ENCODE measurements around the gene CYTH1. TPM values are rescaled to one million over a fixed set of nuclear protein-coding genes. Genes with fewer than 3 reads are reported as not detected.

Gene CYTH1
- total and polyA plus RNA-seq, 10 donors = 66.9 to 169 (median 131) TPM

DNA sequence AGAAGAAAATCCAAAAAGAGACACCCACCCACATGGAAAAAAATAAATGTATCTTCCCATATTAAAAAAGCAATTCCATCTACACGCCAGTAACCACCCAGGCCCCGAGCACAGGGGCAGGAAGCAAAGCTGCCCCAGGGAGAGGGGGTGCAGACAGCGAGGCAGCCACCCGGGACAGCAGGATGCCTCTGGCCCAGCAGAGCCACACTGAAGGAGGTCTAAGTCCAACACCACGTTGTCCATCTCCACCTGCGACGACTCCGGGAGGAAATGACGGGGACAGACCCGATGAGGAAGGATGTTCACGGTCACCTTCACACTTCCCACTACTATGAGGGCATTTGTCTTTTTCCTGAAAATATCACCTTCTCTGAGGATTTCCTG is 14.4 kb upstream of the CYTH1 start:
- H3K4me1 ChIP-seq = peaks cover 0 to 42% (median 16%) of the 10 kb centered on the region in 6 donors
- intact Hi-C loops (cut with DNase I; ENCODE audit: low total_unique reads) = loop anchor here (5.0 kb wide), 1 partner anchor 299 kb away; no protein-coding TSS in a partner anchor
- WGBS, 5 donors = 59 to 71% (median 69%) methylated on average over 11 of the region's 11 CpGs
- H3K4me3 ChIP-seq = no peak overlapping the region
- TF ChIP-seq, protein P1, sequence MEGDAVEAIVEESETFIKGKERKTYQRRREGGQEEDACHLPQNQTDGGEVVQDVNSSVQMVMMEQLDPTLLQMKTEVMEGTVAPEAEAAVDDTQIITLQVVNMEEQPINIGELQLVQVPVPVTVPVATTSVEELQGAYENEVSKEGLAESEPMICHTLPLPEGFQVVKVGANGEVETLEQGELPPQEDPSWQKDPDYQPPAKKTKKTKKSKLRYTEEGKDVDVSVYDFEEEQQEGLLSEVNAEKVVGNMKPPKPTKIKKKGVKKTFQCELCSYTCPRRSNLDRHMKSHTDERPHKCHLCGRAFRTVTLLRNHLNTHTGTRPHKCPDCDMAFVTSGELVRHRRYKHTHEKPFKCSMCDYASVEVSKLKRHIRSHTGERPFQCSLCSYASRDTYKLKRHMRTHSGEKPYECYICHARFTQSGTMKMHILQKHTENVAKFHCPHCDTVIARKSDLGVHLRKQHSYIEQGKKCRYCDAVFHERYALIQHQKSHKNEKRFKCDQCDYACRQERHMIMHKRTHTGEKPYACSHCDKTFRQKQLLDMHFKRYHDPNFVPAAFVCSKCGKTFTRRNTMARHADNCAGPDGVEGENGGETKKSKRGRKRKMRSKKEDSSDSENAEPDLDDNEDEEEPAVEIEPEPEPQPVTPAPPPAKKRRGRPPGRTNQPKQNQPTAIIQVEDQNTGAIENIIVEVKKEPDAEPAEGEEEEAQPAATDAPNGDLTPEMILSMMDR (IDR thresholded peaks at IDR 0.05 in 8 of 11, conservative IDR thresholded peaks at IDR 0.05 in 3 of 11) = no peak
- no peak for TF ChIP-seq POLR2A (IDR thresholded peaks at IDR 0.05)
- peak; percentile 54 for DNase-seq
- peaks cover 7 to 99% (median 58%) of the 10 kb centered on the region in 6 donors for H3K36me3 ChIP-seq
- no peak overlapping the region for H3K27ac ChIP-seq
- no peaks in the 10 kb centered on the region for H3K27me3 ChIP-seq (replicated peaks in 1 of 7)
- no peaks in the 10 kb centered on the region for H3K9me3 ChIP-seq

DNA sequence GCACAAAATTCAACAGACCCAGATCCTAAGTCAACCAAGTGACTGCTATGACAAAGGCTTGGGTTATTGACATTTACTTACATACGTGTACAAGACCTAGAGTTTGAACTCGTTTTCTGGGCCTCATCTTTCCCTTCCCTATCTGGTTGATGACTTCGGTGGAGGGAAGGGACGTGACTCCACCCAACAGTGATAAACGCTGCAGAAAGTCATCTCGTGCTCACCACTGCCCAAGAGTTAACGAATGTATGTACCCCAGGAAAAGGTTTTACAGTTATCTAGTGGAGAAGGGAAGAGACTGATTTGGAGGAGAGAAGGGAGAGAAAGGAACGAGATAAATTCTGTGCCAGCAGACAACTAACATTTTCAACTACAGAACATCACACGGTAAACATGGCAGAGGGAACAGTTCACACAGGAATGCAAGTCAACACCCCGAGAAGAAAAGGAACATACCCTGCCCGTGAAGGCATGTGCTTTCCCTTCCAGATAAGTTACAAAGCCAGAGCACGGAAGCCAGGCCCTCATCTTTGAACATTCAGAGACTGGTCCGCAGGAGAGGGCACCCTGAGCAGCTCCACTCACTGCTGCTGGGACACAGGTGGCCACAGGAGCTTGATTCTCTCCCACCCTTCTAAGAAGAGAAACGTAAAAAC is 13.9 kb upstream of the CYTH1 start:
- no peak for TF ChIP-seq POLR2AphosphoS5 (IDR thresholded peaks at IDR 0.05)
- TF ChIP-seq POLR2A (IDR thresholded peaks at IDR 0.05) = no peak
- H3K36me3 ChIP-seq = peaks cover 7 to 96% (median 59%) of the 10 kb centered on the region in 6 donors
- no peak overlapping the region for H3K27ac ChIP-seq
- H3K4me1 ChIP-seq = peaks cover 4 to 42% (median 21%) of the 10 kb centered on the region in 6 donors
- 86 to 96% (median 91%) methylated on average over 14 of the region's 14 CpGs for WGBS, 5 donors
- no peaks in the 10 kb centered on the region for H3K9me3 ChIP-seq
- intact Hi-C loops (cut with DNase I; ENCODE audit: low total_unique reads) = loop anchor here (5.0 kb wide), 1 partner anchor 299 kb away; no protein-coding TSS in a partner anchor
- DNase-seq = peak; percentile 28
- no peak overlapping the region for H3K4me3 ChIP-seq
- no peaks in the 10 kb centered on the region for H3K27me3 ChIP-seq (replicated peaks in 1 of 7)

DNA sequence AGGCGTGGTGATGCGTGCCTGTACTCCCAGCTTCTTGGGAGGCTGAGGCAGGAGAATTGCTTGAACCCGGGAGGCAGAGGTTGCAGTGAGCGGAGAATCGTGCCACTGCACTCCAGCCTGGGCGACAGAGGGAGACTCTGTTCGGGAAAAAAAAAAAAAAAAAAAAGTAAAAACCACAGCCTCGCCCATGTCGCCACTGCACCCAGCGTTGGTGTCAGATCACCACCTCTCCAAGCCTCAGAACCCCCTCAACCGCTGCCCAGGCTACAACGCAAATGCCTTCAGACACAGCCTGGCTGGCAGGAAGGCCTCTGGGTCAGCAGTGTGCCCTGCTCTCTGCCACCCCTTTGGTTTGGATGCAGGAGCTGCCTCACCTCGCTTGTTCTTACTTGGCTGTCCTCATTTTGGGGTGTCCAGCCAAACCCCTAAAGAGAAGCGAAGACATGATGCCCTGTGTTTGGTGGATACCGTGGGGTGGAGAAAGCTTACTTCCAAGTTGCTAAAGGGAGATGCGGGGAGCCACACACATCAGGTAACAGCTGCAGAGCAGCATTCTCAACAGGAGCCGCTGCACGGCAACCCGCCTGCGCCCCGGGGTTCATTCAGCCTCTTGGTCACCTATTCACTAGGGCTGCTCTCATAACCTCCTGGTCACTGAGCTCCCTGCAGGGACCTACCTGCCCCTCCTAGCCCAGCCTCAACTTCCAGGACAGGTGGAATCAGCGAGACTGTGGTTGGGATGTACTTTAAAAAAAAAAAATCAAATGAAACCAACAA is 13.0 kb upstream of the CYTH1 start:
- H3K27ac ChIP-seq = no peak overlapping the region
- no peak overlapping the region for H3K4me3 ChIP-seq
- H3K36me3 ChIP-seq = peaks cover 7 to 87% (median 55%) of the 10 kb centered on the region in 6 donors
- 88 to 92% (median 91%) methylated on average over 22 of the region's 22 CpGs for WGBS, 5 donors
- no peaks in the 10 kb centered on the region for H3K27me3 ChIP-seq (replicated peaks in 1 of 7)
- TF ChIP-seq POLR2A (IDR thresholded peaks at IDR 0.05) (no peak), POLR2AphosphoS5 (IDR thresholded peaks at IDR 0.05) (no peak)
- TF ChIP-seq, protein P1 (IDR thresholded peaks at IDR 0.05 in 8 of 11, conservative IDR thresholded peaks at IDR 0.05 in 3 of 11) = no peak
- H3K4me1 ChIP-seq = peaks cover 4 to 43% (median 30%) of the 10 kb centered on the region in 6 donors
- DNase-seq = no peak
- intact Hi-C loops (cut with DNase I; ENCODE audit: low total_unique reads) = loop anchor here (5.0 kb wide), 1 partner anchor 298 kb away; no protein-coding TSS in a partner anchor
- H3K9me3 ChIP-seq = no peaks in the 10 kb centered on the region

DNA sequence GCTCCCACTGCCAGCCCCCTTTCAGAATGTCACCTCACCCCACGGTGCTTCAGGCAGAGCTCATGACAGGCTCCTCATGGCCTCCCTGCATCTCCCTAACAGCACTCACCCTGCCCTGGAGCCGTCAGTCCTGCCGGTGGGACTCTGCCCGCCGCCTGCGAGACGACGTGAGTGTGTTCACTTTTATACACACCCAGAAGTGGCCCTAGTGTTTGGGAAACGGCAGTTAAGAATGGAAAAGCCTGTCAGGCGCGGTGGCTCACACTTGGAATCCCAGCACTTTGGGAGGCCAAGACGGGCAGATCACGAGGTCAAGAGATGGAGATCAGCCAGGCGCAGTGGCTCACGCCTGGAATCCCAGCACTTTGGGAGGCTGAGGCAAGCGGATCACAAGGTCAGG is 12.3 kb upstream of the CYTH1 start:
- no peaks in the 10 kb centered on the region for H3K27me3 ChIP-seq (replicated peaks in 1 of 7)
- no peaks in the 10 kb centered on the region for H3K9me3 ChIP-seq
- peaks cover 6 to 45% (median 35%) of the 10 kb centered on the region in 6 donors for H3K4me1 ChIP-seq
- DNase-seq = no peak
- no peak overlapping the region for H3K27ac ChIP-seq
- intact Hi-C loops (cut with DNase I; ENCODE audit: low total_unique reads) = no loop called here
- peaks cover 7 to 80% (median 51%) of the 10 kb centered on the region in 6 donors for H3K36me3 ChIP-seq
- 81 to 91% (median 90%) methylated on average over 16 of the region's 16 CpGs for WGBS, 5 donors
- TF ChIP-seq POLR2AphosphoS5 (IDR thresholded peaks at IDR 0.05) = no peak
- TF ChIP-seq, protein P1 (IDR thresholded peaks at IDR 0.05 in 8 of 11, conservative IDR thresholded peaks at IDR 0.05 in 3 of 11) = no peak
- TF ChIP-seq POLR2A (IDR thresholded peaks at IDR 0.05) = no peak
- H3K4me3 ChIP-seq = no peak overlapping the region

Measured in spleen (tissue), 11 donors.